K562 (cell line): Measurements from ENCODE around the gene KRIT1. TPM values are rescaled to one million over a fixed set of nuclear protein-coding genes. Genes with fewer than 3 reads are reported as not detected.

Experiments
- ARID1B ChIP-seq: fragments of 450-650 bp; IDR thresholded peaks from 2 replicates; pipeline ENCODE4 v1.6.1; 2016; ENCODE audit warnings: antibody characterized with exemption, mild to moderate bottlenecking, inconsistent platforms
- CTBP1 ChIP-seq: fragments of 450-650 bp; IDR thresholded peaks from 2 replicates; pipeline ENCODE4 v1.6.1; 2016; ENCODE audit warnings: borderline replicate concordance
- E2F6 ChIP-seq, 2 experiments: IDR thresholded peaks; 2 replicates each; pipeline ENCODE4 v1.6.1; 2011; ENCODE audit warnings: borderline replicate concordance in 1 of 2, control low read depth in 1 of 2, low read depth in 1 of 2, low read length in 1 of 2, mild to moderate bottlenecking in 1 of 2, mixed read lengths in 1 of 2, moderate library complexity in 1 of 2; ENCODE audit not compliant: insufficient read depth in 1 of 2, insufficient read length in 1 of 2, poor library complexity in 1 of 2, severe bottlenecking in 1 of 2; ENCODE audit errors: extremely low read depth in 1 of 2
- ETS2 ChIP-seq: IDR thresholded peaks from 2 replicates; pipeline ENCODE4 v1.6.1; 2016; ENCODE audit warnings: borderline replicate concordance, missing genetic modification characterization, mild to moderate bottlenecking, moderate library complexity, missing compliant biosample characterization; ENCODE audit not compliant: poor library complexity, severe bottlenecking
- NRF1 ChIP-seq, 2 experiments: fragments of 450-650 bp; IDR thresholded peaks in 1 of 2; conservative IDR thresholded peaks in 1 of 2; 2 replicates each; pipeline ENCODE4 v1.6.1; 2014; ENCODE audit warnings: mild to moderate bottlenecking in 2 of 2
- REST ChIP-seq, 2 experiments: fragments of 450-650 bp; formaldehyde crosslinking in 1 of 2; IDR thresholded peaks; 2 replicates each; pipeline versions ENCODE4 v1.4.0 to v1.6.1; 2014 to 2020; ENCODE audit warnings: mild to moderate bottlenecking in 2 of 2, borderline replicate concordance in 1 of 2, low read depth in 1 of 2
- SMARCB1 ChIP-seq: IDR thresholded peaks from 2 replicates; pipeline ENCODE4 v1.6.1; 2011; ENCODE audit warnings: improper control_type of control experiment, low read depth; ENCODE audit not compliant: insufficient read length
- YY1 ChIP-seq, 3 experiments: IDR thresholded peaks; 2 replicates each; pipeline ENCODE4 v1.6.1; 2011; ENCODE audit warnings: low read length in 2 of 3, mild to moderate bottlenecking in 2 of 3, moderate library complexity in 2 of 3, borderline replicate concordance in 1 of 3, control low read depth in 1 of 3, low read depth in 1 of 3; ENCODE audit not compliant: insufficient read depth in 3 of 3, insufficient replicate concordance in 2 of 3, control insufficient read depth in 1 of 3, insufficient read length in 1 of 3; ENCODE audit errors: extremely low read depth in 1 of 3
- ZNF280A ChIP-seq: fragments of 450-650 bp; IDR thresholded peaks from 2 replicates; pipeline ENCODE4 v1.6.1; 2018; ENCODE audit warnings: mild to moderate bottlenecking, low read depth; ENCODE audit not compliant: partially characterized antibody
- polyA plus RNA-seq, 8 experiments: library from polyadenylated mRNA; depleted of rRNA in 4 of 8; stranded (reverse) in 5 of 8; unstranded in 3 of 8; fragments of >200 nt; fragmentation: Nextera tagmentation in 2 of 8; fragmentation: Illumina TruSeq in 1 of 8; extraction: Ambion mirVana in 2 of 8; extraction: Trizol in 1 of 8; gene quantifications; 2 replicates each; pipeline versions ENCODE4 v1.2.1 to v1.2.3, GENCODE V29; 2011 to 2014; ENCODE audit warnings: inconsistent platforms in 1 of 8, missing spikeins in 1 of 8
- total RNA-seq, 7 experiments: library from RNA; depleted of rRNA in 6 of 7; stranded (reverse); fragments of >200 nt in 6 of 7; fragmentation: Illumina TruSeq in 2 of 7; extraction: Trizol in 2 of 7; gene quantifications; 2 replicates each; pipeline versions ENCODE4 v1.2.1 to v1.2.3, GENCODE V29; 2011 to 2021; ENCODE audit warnings: low replicate concordance in 1 of 7

Gene KRIT1
- total and polyA plus RNA-seq, 9 of the 15 experiments (the other 6 are each of a cell fraction or from before 2014, with no cell fraction given): 21.5 to 81.4 (median 55.9) TPM

GRCh38 chr7:92178928-92179924 lies 66.5 kb downstream of the KRIT1 start, which contains the start of gene LRRD1 (continued):
- TF ChIP-seq ETS2 (tag) (no peak), REST (IDR thresholded peaks at IDR 0.05; ENCODE audit: borderline replicate concordance) (peak; percentile 14; the same call in 1 of the 2 replicates), REST (CRISPR knock-in tag; IDR thresholded peaks at IDR 0.05; ENCODE audit: low read depth) (no peak), CTBP1 (0 out of 2 replicates have a peak, but pooled peaks have one; percentile 21), NRF1 (conservative IDR thresholded peaks at IDR 0.05 in 1 of 2, IDR thresholded peaks at IDR 0.05 in 1 of 2) (peak in 1 of 2 experiments; percentile 32; a peak in 2 of 4 replicates), YY1 (IDR thresholded peaks at IDR 0.05; ENCODE audit: borderline replicate concordance in 1 of 3, control insufficient read depth in 1 of 3, extremely low read depth in 1 of 3, insufficient read depth in 3 of 3, insufficient read length in 1 of 3, insufficient replicate concordance in 2 of 3, low read depth in 1 of 3, low read length in 2 of 3) (peak in 1 of 3 experiments; percentile 20), ARID1B (no peak), ZNF280A (no peak), E2F6 (IDR thresholded peaks at IDR 0.05; ENCODE audit: borderline replicate concordance in 1 of 2, extremely low read depth in 1 of 2, insufficient read depth in 1 of 2, insufficient read length in 1 of 2, low read depth in 1 of 2, low read length in 1 of 2, poor library complexity in 1 of 2, severe bottlenecking in 1 of 2) (peak in 1 of 2 experiments; percentile 31), SMARCB1 (no peak)
